HEK293 (cell line): ENCODE data around the gene ATG4B.

ENCODE experiments used
- BCL11A ChIP-seq: fragments of 450-650 bp; formaldehyde crosslinking; IDR thresholded peaks from 2 replicates; pipeline ENCODE4 v1.5.1; 2016; ENCODE audit warnings: low read depth, missing biosample characterization, missing genetic modification characterization
- CTCF ChIP-seq: fragments of 450-650 bp; formaldehyde crosslinking; IDR thresholded peaks from 2 replicates; pipeline ENCODE4 v1.5.1; 2016; ENCODE audit warnings: missing biosample characterization, missing genetic modification characterization
- KLF17 ChIP-seq: fragments of 450-650 bp; formaldehyde crosslinking; IDR thresholded peaks from 2 replicates; pipeline ENCODE4 v1.5.1; 2016; ENCODE audit warnings: missing biosample characterization, missing genetic modification characterization
- TRIM28 ChIP-seq: IDR thresholded peaks from 2 replicates; pipeline ENCODE4 v1.6.1; 2011; ENCODE audit warnings: low read length, control low read depth, borderline replicate concordance
- ZBTB7A ChIP-seq: fragments of 450-650 bp; formaldehyde crosslinking; IDR thresholded peaks from 2 replicates; pipeline ENCODE4 v1.5.1; 2016; ENCODE audit warnings: low read depth, missing biosample characterization, missing genetic modification characterization
- ZNF175 ChIP-seq: fragments of 450-650 bp; formaldehyde crosslinking; IDR thresholded peaks from 2 replicates; pipeline ENCODE4 v1.5.1; 2016; ENCODE audit warnings: missing biosample characterization, missing genetic modification characterization
- ZNF600 ChIP-seq: fragments of 450-650 bp; formaldehyde crosslinking; IDR thresholded peaks from 2 replicates; pipeline ENCODE4 v1.5.1; 2016; ENCODE audit warnings: missing biosample characterization, missing genetic modification characterization
- ZNF610 ChIP-seq: fragments of 450-650 bp; formaldehyde crosslinking; IDR thresholded peaks from 2 replicates; pipeline ENCODE4 v1.5.1; 2016; ENCODE audit warnings: missing biosample characterization, missing genetic modification characterization, borderline replicate concordance
- ZNF626 ChIP-seq: fragments of 450-650 bp; sonication (Bioruptor Pico); formaldehyde crosslinking; IDR thresholded peaks from 2 replicates; pipeline ENCODE4 v1.5.1; 2018; ENCODE audit warnings: missing biosample characterization, missing genetic modification characterization, inconsistent platforms
- ZNF629 ChIP-seq: fragments of 450-650 bp; formaldehyde crosslinking; IDR thresholded peaks from 2 replicates; pipeline ENCODE4 v1.5.1; 2017; ENCODE audit warnings: missing biosample characterization, missing genetic modification characterization
- ZNF747 ChIP-seq: fragments of 450-650 bp; formaldehyde crosslinking; IDR thresholded peaks from 2 replicates; pipeline ENCODE4 v1.5.1; 2016; ENCODE audit warnings: missing biosample characterization, missing genetic modification characterization

- TF ChIP-seq ZNF600 (tag by site-specific recombination) (no peak), ZNF629 (tag by site-specific recombination) (no peak), CTCF (no peak), ZNF747 (tag by site-specific recombination) (no peak), ZNF610 (tag by site-specific recombination) (no peak), ZNF175 (tag by site-specific recombination) (no peak), KLF17 (tag by site-specific recombination) (no peak), ZBTB7A (tag by site-specific recombination) (no peak), TRIM28 (no peak), BCL11A (no peak), ZNF626 (no peak)
Measured at GRCh38 chr2:241678784-241679540, 41.5 kb downstream of the ATG4B start.
